ENCODE data around the gene PHC2.

- TF ChIP-seq GABPB1 (CRISPR knock-in tag; IDR thresholded peaks at IDR 0.05) (no peak), NR2C1 (IDR thresholded peaks at IDR 0.05) (no peak), NR2C1 (tag; IDR thresholded peaks at IDR 0.05) (no peak), ZNF280B (CRISPR knock-in tag; IDR thresholded peaks at IDR 0.05) (no peak), ELK1 (CRISPR knock-in tag; IDR thresholded peaks at IDR 0.05) (no peak), ZNF12 (CRISPR knock-in tag; IDR thresholded peaks at IDR 0.05) (no peak), E2F4 (CRISPR knock-in tag; IDR thresholded peaks at IDR 0.05; ENCODE audit: low read depth) (no peak), JUNB (CRISPR knock-in tag; conservative IDR thresholded peaks at IDR 0.05) (no peak), HDAC2 (IDR thresholded peaks at IDR 0.05) (no peak), POLR2A (conservative IDR thresholded peaks at IDR 0.05) (no peak), RBFOX2 (IDR thresholded peaks at IDR 0.05; ENCODE audit: low read depth, low read length) (no peak)
Observed at GRCh38 chr1:33274446-33274845, 156.4 kb downstream of the PHC2 start.

Measured in K562 (cell line).